Central memory CD8-positive, alpha-beta T cell (primary cell): ENCODE results near the gene TES.

Source experiments
- ATAC-seq: fragments of 150-1000 bp; cut with Tn5 transposase; replicated peaks from 2 replicates; pipeline ENCODE4 v1.10.0; 2022; ENCODE audit warnings: mild to moderate bottlenecking, moderate FRiP score, moderate number of reproducible peaks; ENCODE audit not compliant: poor library complexity, severe bottlenecking; ENCODE audit errors: extremely low read depth
- DNase-seq, 2 donors: peaks; one replicate each; pipeline ENCODE4 v3.0.0; 2021; ENCODE audit warnings: low spot score in 2 of 2
- H3K27ac Mint-ChIP-seq: one replicate; pipeline ENCODE4 v1.8.0; 2022; ENCODE audit warnings: low read depth, mild to moderate bottlenecking, moderate library complexity, mixed read lengths
- H3K27me3 Mint-ChIP-seq: one replicate; pipeline ENCODE4 v1.8.0; 2022; ENCODE audit warnings: mixed read lengths
- H3K36me3 Mint-ChIP-seq: one replicate; pipeline ENCODE4 v1.8.0; 2022; ENCODE audit warnings: mild to moderate bottlenecking, moderate library complexity, mixed read lengths; ENCODE audit not compliant: insufficient read depth
- H3K4me1 Mint-ChIP-seq: one replicate; pipeline ENCODE4 v1.8.0; 2022; ENCODE audit warnings: mixed read lengths
- H3K4me3 Mint-ChIP-seq: one replicate; pipeline ENCODE4 v1.8.0; 2022; ENCODE audit warnings: mild to moderate bottlenecking, moderate library complexity, mixed read lengths
- H3K9me3 Mint-ChIP-seq: one replicate; pipeline ENCODE4 v1.8.0; 2022; ENCODE audit warnings: mixed read lengths

The TES gene

DNA sequence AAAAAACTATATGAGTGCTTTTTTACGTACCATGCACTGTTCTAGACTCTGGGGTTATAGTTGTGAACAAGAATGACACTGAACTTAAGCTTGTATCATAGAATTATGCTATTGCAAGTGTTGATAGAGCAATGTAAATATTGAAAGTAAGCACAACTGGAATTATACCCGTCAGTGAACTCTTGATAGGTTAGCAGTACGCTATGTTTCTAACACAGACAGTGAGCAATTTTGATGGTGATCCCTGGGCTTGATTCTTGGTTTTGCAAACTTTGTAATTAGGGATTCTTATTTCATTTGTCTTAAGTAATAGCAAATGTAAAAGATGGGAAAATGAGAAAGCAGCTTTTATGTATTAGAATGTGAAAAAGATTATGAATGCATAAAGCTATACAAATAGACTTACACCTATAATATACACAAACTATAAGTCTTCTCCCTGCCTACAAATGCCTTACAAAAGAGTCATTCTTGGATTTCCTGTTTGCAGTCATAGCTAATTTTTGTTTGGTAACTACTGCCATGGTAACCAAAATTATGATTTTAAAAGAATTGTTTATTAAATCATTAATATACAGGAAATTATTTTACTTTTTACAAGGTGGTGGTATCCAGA is 6.7 kb downstream of the TES start:
- DNase-seq: no peak
- no peak overlapping the region for H3K4me3 Mint-ChIP-seq
- H3K27me3 Mint-ChIP-seq: no peaks in the 10 kb centered on the region
- peaks cover 75% of the 10 kb centered on the region for H3K4me1 Mint-ChIP-seq
- H3K36me3 Mint-ChIP-seq: peaks cover 4% of the 10 kb centered on the region
- no peak overlapping the region for H3K27ac Mint-ChIP-seq
- ATAC-seq: no peak
- H3K9me3 Mint-ChIP-seq: no peaks in the 10 kb centered on the region

DNA sequence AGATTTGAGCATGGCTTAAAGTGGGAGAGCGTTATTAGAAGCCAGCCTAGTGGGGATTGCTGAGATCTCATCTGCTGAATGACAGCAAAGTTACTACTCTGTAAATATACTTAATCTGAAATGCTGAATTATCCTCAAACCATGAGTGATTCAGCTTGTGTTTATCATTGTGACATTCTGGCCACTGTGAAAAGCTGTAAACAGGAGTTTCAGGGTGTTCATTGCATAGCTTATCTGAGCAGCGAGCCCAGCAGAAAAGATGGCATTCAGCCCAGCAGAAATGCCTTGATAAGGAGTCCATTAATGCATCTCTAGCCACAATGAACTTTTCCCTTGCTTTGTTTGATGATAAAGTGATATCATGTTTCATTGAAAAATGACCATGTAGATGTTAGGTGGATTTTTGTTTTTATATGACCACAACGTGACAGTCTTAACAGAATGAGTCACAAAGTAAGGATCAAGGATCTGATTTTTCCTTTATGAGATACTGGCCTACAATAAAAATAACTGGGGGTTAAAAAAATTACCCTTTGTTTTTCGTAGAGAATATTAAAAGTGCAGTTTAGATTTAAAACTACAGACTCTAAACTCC is 7.8 kb downstream of the TES start:
- DNase-seq (no peak), ATAC-seq (no peak)
- Mint-ChIP-seq H3K4me3 (peak overlapping the region; percentile 43), H3K36me3 (peaks cover 1% of the 10 kb centered on the region), H3K27ac (peak overlapping the region; percentile 71), H3K27me3 (no peaks in the 10 kb centered on the region), H3K4me1 (peaks cover 71% of the 10 kb centered on the region), H3K9me3 (no peaks in the 10 kb centered on the region)

DNA sequence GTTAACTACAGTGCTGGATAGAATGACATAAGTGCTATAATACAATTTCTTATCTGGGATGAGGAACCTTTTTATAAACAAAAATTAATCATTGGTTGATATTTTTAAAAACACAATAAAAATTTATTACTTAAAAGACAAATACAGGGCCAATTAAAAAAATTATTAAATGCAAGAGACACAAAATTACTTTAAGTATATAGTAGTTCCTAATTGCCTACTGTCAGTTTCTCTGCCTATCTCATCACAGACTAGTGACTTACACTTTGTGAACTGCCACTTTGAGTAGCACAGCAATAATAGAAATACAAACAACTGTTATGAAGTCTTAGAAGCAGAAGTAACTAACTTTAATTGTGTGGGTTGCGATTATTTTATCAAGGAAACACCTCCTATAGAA is 8.4 kb downstream of the TES start:
- Mint-ChIP-seq H3K27me3 (no peaks in the 10 kb centered on the region), H3K27ac (peak overlapping the region; percentile 71), H3K9me3 (no peaks in the 10 kb centered on the region), H3K4me1 (peaks cover 73% of the 10 kb centered on the region), H3K36me3 (peaks cover 1% of the 10 kb centered on the region), H3K4me3 (no peak overlapping the region)
- no peak for ATAC-seq
- DNase-seq: no peak

DNA sequence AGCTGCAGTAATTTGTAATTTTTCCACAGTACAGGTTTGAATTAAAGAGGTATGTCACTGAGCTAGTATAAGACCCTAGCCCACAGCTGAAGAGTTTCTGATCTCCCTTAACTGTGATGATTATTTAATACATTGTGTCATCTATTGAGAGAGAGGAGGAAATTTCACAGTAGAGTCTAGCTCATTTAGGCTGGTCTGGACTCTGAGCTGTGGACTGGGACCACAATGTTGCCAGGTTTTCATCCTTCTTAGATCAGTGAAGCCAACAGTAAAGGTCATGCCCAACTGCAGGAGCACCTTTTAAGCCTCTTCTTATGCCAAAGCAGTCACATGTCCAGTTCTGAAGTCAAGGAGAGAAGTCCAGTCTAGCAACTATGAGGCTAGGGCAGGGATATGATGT is 8.9 kb downstream of the TES start:
- Mint-ChIP-seq H3K27ac (peak overlapping the region; percentile 71), H3K27me3 (no peaks in the 10 kb centered on the region), H3K36me3 (peaks cover 3% of the 10 kb centered on the region), H3K4me1 (peaks cover 73% of the 10 kb centered on the region), H3K9me3 (no peaks in the 10 kb centered on the region), H3K4me3 (peak overlapping the region; percentile 36)
- DNase-seq (no peak), ATAC-seq (no peak)

DNA sequence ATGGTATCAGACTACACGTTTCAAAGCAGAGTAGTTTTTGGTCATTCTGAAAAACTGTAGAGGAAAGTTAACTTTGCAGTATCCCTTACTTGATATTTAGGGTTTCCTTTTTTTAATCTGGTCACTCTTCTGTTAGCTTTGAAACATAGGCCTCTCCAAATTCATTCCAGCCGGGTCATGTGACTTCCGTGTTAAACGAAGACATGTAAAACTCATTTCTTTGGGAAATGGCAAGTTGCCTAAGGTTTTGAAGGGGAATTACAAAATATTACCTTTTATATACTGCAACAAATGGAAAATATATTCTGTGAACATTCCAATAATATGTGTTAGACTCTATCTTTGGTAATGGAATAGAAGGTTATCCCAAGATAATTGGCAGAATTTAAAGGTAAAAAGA is 9.5 kb downstream of the TES start:
- no peaks in the 10 kb centered on the region for H3K27me3 Mint-ChIP-seq
- H3K9me3 Mint-ChIP-seq: no peaks in the 10 kb centered on the region
- ATAC-seq (no peak), DNase-seq (no peak)
- H3K27ac Mint-ChIP-seq: peak overlapping the region; percentile 71
- peak overlapping the region; percentile 36 for H3K4me3 Mint-ChIP-seq
- peaks cover 73% of the 10 kb centered on the region for H3K4me1 Mint-ChIP-seq
- H3K36me3 Mint-ChIP-seq: peaks cover 3% of the 10 kb centered on the region

DNA sequence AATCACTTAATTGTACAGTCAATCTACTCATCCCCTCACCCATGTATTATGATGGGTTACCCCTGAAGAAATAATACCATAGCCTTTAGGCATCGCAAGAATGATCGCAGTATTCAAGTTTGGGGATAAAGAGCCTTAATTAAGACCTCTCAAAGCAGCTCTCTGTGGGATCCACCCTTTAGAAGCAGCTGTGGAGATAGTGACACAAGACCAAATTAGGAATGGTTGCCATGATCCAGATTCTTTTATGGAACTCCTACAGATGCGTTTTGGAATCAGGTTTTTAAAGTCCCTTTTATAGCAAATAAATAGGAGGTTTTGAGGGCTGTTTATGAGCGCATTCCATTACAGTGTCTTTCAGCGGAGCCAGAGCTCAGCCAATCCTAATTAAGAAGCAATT is 12.2 kb downstream of the TES start:
- H3K4me3 Mint-ChIP-seq: peak overlapping the region; percentile 21
- no peak for DNase-seq
- peaks cover 75% of the 10 kb centered on the region for H3K4me1 Mint-ChIP-seq
- no peaks in the 10 kb centered on the region for H3K9me3 Mint-ChIP-seq
- H3K27me3 Mint-ChIP-seq: no peaks in the 10 kb centered on the region
- H3K27ac Mint-ChIP-seq: peak overlapping the region; percentile 27
- peaks cover 8% of the 10 kb centered on the region for H3K36me3 Mint-ChIP-seq
- no peak for ATAC-seq

DNA sequence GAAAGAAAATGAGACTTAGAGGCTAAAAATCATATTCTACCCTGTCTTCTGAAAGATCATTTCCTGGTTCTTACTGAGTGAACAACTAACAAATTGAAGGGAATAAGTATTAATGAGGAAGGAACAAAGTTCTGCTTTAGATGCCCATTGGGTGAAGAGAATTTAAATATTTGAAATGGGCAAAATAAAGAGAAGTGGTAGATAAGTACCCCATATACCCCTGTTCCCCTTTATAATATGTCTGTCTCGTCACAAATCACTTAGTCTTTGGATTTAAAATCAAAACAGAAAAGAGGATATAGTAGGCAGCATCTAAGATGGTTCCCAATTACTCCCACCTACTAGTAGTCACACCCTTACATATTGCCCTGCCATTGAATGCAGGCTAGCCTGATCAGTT is 13.2 kb downstream of the TES start:
- DNase-seq (no peak), ATAC-seq (no peak)
- no peak overlapping the region for H3K4me3 Mint-ChIP-seq
- H3K9me3 Mint-ChIP-seq: no peaks in the 10 kb centered on the region
- peak overlapping the region; percentile 92 for H3K27ac Mint-ChIP-seq
- no peaks in the 10 kb centered on the region for H3K27me3 Mint-ChIP-seq
- H3K4me1 Mint-ChIP-seq: peaks cover 68% of the 10 kb centered on the region
- H3K36me3 Mint-ChIP-seq: peaks cover 8% of the 10 kb centered on the region

DNA sequence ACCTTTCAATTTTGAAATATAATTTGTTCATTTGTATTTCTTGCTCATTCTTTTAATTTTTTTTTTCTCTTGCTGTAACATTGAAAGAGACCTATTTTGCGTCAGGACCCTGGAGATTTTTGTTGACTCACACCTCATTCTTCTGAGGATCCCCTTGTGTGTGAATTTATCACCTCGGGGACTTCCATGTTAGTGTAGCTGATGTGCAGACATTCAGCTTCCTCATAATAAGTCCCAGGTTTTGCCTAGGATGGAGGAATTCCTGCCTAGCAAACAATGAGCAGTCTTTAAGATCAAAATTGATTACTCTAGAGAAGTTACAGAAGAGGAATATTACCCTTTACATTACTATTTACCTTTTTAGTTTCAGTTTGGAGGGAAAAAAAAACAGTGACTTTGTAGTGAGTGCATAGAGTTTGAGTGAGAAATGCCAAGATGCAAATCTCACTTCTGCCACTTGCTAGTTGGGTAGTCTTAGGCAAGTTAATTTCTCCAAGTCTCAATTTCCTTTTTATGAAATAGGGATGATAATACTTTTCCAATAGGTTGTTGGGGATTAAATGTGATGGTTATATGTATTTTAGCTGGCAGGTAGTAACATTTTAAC is 14.3 kb downstream of the TES start:
- H3K4me3 Mint-ChIP-seq: peak overlapping the region; percentile 64
- no peaks in the 10 kb centered on the region for H3K9me3 Mint-ChIP-seq
- H3K27ac Mint-ChIP-seq: peak overlapping the region; percentile 92
- H3K36me3 Mint-ChIP-seq: peaks cover 8% of the 10 kb centered on the region
- DNase-seq (no peak), ATAC-seq (peak; percentile 75)
- peaks cover 68% of the 10 kb centered on the region for H3K4me1 Mint-ChIP-seq
- H3K27me3 Mint-ChIP-seq: no peaks in the 10 kb centered on the region

DNA sequence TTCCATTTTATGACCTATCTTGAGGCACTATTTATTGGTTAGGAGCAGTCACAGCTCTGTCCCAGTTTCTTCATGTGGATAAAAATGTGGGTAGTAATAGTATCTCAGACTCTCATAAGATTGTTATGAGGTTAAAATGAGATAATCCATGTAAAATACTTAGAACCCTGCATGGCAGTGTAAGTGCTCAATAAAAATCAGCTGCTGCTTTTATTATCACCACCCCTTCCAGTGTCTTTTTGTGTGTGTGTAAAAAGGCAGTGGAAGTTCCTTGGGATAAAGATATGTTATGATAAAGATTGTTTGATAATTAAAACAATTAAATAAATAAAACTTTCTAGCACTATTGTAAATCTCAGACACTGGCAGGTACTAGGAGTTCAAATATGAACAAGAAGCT is 15.5 kb downstream of the TES start:
- no peaks in the 10 kb centered on the region for H3K9me3 Mint-ChIP-seq
- peak overlapping the region; percentile 21 for H3K4me3 Mint-ChIP-seq
- peaks cover 77% of the 10 kb centered on the region for H3K4me1 Mint-ChIP-seq
- no peaks in the 10 kb centered on the region for H3K27me3 Mint-ChIP-seq
- ATAC-seq (no peak), DNase-seq (no peak)
- H3K27ac Mint-ChIP-seq: peak overlapping the region; percentile 92
- peaks cover 8% of the 10 kb centered on the region for H3K36me3 Mint-ChIP-seq

DNA sequence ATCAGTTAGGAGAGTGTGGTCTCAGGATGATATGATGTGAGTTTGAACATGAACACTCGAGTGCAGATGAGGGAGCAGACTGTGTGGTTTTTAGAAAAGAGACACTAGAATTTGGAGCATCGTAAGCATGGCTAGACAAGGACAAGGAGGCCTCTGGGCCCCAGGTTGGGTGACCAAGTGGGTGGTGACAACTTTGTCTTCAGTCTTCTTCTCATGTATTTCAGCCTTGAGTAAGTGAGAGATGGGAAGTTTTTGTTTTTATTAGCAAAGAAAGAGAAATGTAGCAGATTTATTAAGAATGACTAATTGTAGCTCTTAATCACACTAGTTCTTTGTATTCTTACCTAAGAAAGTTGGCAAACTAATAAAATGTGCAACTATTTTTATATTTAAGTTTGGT is 16.3 kb downstream of the TES start:
- DNase-seq (no peak), ATAC-seq (no peak)
- H3K36me3 Mint-ChIP-seq: peaks cover 8% of the 10 kb centered on the region
- peak overlapping the region; percentile 80 for H3K27ac Mint-ChIP-seq
- H3K27me3 Mint-ChIP-seq: no peaks in the 10 kb centered on the region
- H3K4me1 Mint-ChIP-seq: peaks cover 79% of the 10 kb centered on the region
- no peak overlapping the region for H3K4me3 Mint-ChIP-seq
- no peaks in the 10 kb centered on the region for H3K9me3 Mint-ChIP-seq

DNA sequence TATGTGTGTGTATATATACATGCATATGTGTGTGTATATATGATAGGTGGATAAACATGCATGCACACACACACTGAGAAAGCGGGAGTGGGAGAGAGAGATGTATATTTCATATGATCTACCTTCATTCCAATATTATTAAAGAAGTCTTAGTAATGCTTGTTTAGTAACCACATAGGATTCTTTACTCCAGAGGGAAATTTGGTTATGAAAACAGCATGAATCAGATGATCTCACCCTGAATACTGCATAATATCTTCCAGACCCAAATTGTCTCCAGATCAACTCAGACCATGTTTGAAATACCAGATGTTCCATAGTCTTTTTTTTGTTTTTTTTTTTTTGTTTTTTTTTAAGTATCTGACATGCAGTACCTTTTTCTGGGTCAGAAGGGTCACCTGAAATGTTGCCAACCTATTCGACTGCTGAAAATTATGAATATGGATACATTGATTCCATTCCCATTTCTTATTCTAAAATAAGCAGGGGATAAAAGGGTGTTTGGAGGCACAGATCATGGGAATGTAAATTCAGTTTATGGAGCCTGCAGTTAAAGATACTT is 17.4 kb downstream of the TES start:
- DNase-seq (no peak), ATAC-seq (no peak)
- H3K36me3 Mint-ChIP-seq: peaks cover 8% of the 10 kb centered on the region
- H3K4me3 Mint-ChIP-seq: no peak overlapping the region
- no peak overlapping the region for H3K27ac Mint-ChIP-seq
- H3K4me1 Mint-ChIP-seq: peaks cover 76% of the 10 kb centered on the region
- no peaks in the 10 kb centered on the region for H3K27me3 Mint-ChIP-seq
- no peaks in the 10 kb centered on the region for H3K9me3 Mint-ChIP-seq

DNA sequence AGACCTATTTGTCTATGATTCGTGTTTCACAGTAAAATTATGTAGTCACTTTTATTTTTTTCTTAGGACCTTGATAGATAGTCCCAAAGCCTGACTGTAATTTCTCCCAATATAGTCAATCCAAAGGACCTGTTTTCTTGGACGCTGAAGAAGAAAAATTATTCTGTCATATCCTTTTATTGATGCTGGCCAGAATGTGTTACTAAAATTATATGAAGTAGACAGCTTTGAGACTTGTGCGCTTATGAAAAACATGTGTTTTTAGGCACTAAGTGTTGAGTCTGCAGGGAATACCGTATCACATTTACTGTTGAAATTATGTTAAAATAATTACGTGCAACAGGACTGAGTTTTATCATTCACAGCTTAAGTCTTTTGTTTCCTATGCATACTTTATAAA is 17.9 kb downstream of the TES start:
- H3K36me3 Mint-ChIP-seq: peaks cover 8% of the 10 kb centered on the region
- H3K4me3 Mint-ChIP-seq: no peak overlapping the region
- no peak overlapping the region for H3K27ac Mint-ChIP-seq
- no peaks in the 10 kb centered on the region for H3K27me3 Mint-ChIP-seq
- no peak for ATAC-seq
- peaks cover 77% of the 10 kb centered on the region for H3K4me1 Mint-ChIP-seq
- no peak for DNase-seq
- no peaks in the 10 kb centered on the region for H3K9me3 Mint-ChIP-seq

DNA sequence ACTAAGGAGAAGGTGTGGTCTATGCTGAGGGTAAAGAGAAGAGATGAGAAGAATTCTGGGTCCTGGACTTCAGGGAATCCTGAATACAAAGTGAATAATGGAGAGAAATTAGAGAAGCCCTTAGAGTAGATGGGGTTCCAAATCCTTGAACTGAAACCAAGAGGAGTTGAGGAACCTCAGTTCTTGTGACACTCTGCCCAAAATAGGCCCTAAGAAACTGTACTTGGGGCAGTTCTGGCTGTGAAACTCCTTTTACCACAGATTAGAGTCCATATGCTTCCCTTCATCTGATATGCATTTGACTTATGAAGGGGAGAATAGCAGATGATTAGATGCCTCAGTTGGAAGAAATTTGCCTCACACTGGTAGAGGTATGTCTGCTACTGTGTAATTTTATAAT is 19.0 kb downstream of the TES start:
- H3K4me3 Mint-ChIP-seq: no peak overlapping the region
- ATAC-seq: no peak
- no peaks in the 10 kb centered on the region for H3K9me3 Mint-ChIP-seq
- peak overlapping the region; percentile 6 for H3K27ac Mint-ChIP-seq
- no peaks in the 10 kb centered on the region for H3K27me3 Mint-ChIP-seq
- H3K4me1 Mint-ChIP-seq: peaks cover 73% of the 10 kb centered on the region
- peaks cover 5% of the 10 kb centered on the region for H3K36me3 Mint-ChIP-seq
- no peak for DNase-seq
